ENCODE measurements around the gene C22orf15. TPM values are rescaled to one million over a fixed set of nuclear protein-coding genes. Genes with fewer than 3 reads are reported as not detected.
A peak's percentile ranks its signal among the peaks of the same experiment; 100 is the strongest.

C22orf15 gene
- total and polyA plus RNA-seq, 7 experiments from 2014 or later: 1.2 to 5.7 (median 2.3) TPM; not detected in 1

DNA sequence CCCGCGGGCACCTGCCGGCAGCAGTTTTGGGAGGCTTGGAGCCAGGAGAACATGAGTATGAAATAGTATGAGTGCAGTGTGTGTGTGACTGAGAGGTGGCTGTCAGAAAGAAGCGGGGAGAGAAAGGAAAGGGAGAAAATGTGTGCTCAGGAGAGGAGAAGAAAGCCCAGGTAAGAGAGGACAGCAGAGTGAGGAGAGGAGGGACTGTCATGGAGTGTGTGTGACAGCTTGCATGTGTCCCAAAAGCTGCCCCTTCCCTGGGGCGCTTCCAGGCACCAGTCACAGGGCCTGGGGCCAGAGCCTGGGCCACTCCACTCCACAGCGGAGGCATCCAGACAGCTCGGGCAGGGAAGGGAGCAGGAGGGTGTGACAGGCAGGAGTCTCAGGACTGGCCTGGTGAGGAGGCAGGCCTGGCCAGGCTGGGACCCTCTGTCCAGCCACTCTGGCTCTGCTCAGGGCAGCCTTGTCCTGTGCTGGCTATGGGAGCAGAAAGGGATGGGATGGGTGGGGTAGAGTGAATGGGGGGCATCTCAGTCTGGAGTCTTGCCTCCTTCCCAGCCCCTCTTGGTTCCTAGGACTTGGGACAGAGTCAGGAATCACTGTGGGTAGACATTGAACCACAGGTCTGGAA, 10.8 kb downstream of the C22orf15 start:
- DNase-seq (no peak), ATAC-seq (no peak)
- Histone ChIP-seq H3K9me3 (ENCODE audit: control insufficient read depth in 2 of 3, low read length in 3 of 3) (no peaks in the 10 kb centered on the region), H3K36me3 (ENCODE audit: control insufficient read depth in 2 of 3, insufficient read depth in 3 of 3, low read length in 3 of 3) (no peaks in the 10 kb centered on the region), H3K4me1 (ENCODE audit: control insufficient read depth in 2 of 2, insufficient read depth in 2 of 2, low read length in 2 of 2) (peaks cover 8 to 22% of the 10 kb centered on the region in 2 donors), H3K4me3 (ENCODE audit: low read length) (no peak overlapping the region), H3K27me3 (ENCODE audit: control insufficient read depth in 2 of 2, insufficient read depth in 2 of 2, low read length in 2 of 2) (no peaks in the 10 kb centered on the region), H3K27ac (ENCODE audit: low read depth, low read length) (no peak overlapping the region)
- H3K4me3 Mint-ChIP-seq: peak overlapping the region; percentile 0 to 85 (median 60)
- H3K9me3 Mint-ChIP-seq: no peaks in the 10 kb centered on the region
- peak overlapping the region in 4 of 9 donors; percentile 1 to 60 (median 24) for H3K27ac Mint-ChIP-seq
- H3K4me1 Mint-ChIP-seq: peaks cover 8 to 30% (median 18%) of the 10 kb centered on the region in 7 donors
- peaks cover 0 to 20% (median 0%) of the 10 kb centered on the region in 5 donors for H3K27me3 Mint-ChIP-seq
- intact Hi-C loops (cut with micrococcal nuclease): no loop called here
- POLR2A ChIA-PET: interaction anchor here (0.7 to 8.9 kb wide), 3 partner anchors 9 to 13 kb away, joined by 3 to 62 read pairs (median 3); partner anchors contain the start of genes C22orf15 and SMARCB1
- CTCF ChIA-PET: no interaction called here
- no peaks in the 10 kb centered on the region for H3K36me3 Mint-ChIP-seq

DNA sequence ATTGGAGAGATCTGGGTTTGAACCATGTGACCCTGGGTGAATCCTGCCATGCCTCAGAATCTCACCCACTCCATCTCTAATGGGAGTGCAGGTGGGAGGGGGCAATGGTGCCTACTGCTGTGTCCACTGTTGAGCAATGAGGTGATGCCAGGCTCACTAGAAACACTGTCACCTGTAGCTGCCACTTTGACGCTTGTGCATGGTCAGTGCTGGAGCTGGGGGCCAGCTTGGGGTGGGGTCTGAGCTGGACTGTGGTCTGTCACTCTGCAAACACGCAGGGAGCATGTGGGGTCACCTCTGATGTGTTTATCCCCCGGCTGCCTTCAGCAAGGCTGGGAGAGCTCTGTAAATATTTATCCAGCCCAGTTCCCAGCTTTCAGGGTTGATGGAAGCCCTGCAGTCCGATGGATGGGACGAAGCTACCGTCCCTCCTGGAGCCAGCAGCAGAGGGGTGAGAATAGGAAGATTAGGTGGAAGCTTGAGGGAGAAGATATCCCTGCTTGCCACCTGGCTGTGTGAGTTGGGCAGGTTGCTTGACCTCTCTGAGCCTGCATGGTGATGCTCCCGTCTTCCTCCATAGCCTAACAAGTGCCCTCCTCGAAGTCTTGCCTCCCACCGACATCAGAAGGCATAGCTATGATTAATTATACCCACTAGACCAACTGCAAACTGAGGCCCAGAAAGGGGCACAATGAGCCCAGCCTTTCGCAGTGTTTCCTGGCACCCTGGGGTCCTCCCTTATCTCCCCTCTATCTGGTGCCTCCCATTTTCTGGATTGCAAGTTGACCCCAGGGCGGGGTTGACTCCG, 11.5 kb downstream of the C22orf15 start:
- no peak for ATAC-seq
- peaks cover 8 to 30% (median 18%) of the 10 kb centered on the region in 7 donors for H3K4me1 Mint-ChIP-seq
- Histone ChIP-seq H3K36me3 (ENCODE audit: control insufficient read depth in 2 of 3, insufficient read depth in 3 of 3, low read length in 3 of 3) (no peaks in the 10 kb centered on the region), H3K27ac (ENCODE audit: low read depth, low read length) (no peak overlapping the region), H3K4me3 (ENCODE audit: low read length) (no peak overlapping the region), H3K27me3 (ENCODE audit: control insufficient read depth in 2 of 2, insufficient read depth in 2 of 2, low read length in 2 of 2) (no peaks in the 10 kb centered on the region), H3K4me1 (ENCODE audit: control insufficient read depth in 2 of 2, insufficient read depth in 2 of 2, low read length in 2 of 2) (peaks cover 8 to 22% of the 10 kb centered on the region in 2 donors), H3K9me3 (ENCODE audit: control insufficient read depth in 2 of 3, low read length in 3 of 3) (no peaks in the 10 kb centered on the region)
- DNase-seq: no peak
- peaks cover 0 to 20% (median 0%) of the 10 kb centered on the region in 5 donors for H3K27me3 Mint-ChIP-seq
- peak overlapping the region in 3 of 10 donors; percentile 9 to 71 (median 56) for H3K4me3 Mint-ChIP-seq
- H3K27ac Mint-ChIP-seq: peak overlapping the region in 1 of 9 donors; percentile 27
- intact Hi-C loops (cut with micrococcal nuclease): no loop called here
- no peaks in the 10 kb centered on the region for H3K36me3 Mint-ChIP-seq
- ChIA-PET POLR2A (interaction anchor here (0.6 to 8.9 kb wide), 6 partner anchors 9 to 237 kb away, joined by 3 to 62 read pairs (median 3); partner anchors contain the start of genes C22orf15, CABIN1, SLC2A11 and SMARCB1), CTCF (interaction anchor here (1.1 kb wide), 1 partner anchor 77 kb away, joined by 3 read pairs; no protein-coding TSS in a partner anchor)
- H3K9me3 Mint-ChIP-seq: no peaks in the 10 kb centered on the region

GRCh38 chr22:23774922-23775436, 12.2 kb downstream of the C22orf15 start:
- Mint-ChIP-seq H3K27ac (peak overlapping the region in 2 of 9 donors; percentile 3 to 27), H3K9me3 (no peaks in the 10 kb centered on the region), H3K4me1 (peaks cover 8 to 26% (median 18%) of the 10 kb centered on the region in 7 donors), H3K36me3 (no peaks in the 10 kb centered on the region), H3K27me3 (peaks cover 0 to 20% (median 0%) of the 10 kb centered on the region in 5 donors), H3K4me3 (peak overlapping the region in 3 of 10 donors; percentile 9 to 71 (median 56))
- Histone ChIP-seq H3K4me1 (ENCODE audit: control insufficient read depth in 2 of 2, insufficient read depth in 2 of 2, low read length in 2 of 2) (peaks cover 8 to 22% of the 10 kb centered on the region in 2 donors), H3K27ac (ENCODE audit: low read depth, low read length) (no peak overlapping the region), H3K36me3 (ENCODE audit: control insufficient read depth in 2 of 3, insufficient read depth in 3 of 3, low read length in 3 of 3) (no peaks in the 10 kb centered on the region), H3K4me3 (ENCODE audit: low read length) (no peak overlapping the region), H3K9me3 (ENCODE audit: control insufficient read depth in 2 of 3, low read length in 3 of 3) (no peaks in the 10 kb centered on the region), H3K27me3 (ENCODE audit: control insufficient read depth in 2 of 2, insufficient read depth in 2 of 2, low read length in 2 of 2) (no peaks in the 10 kb centered on the region)
- no peak for ATAC-seq
- CTCF ChIA-PET: interaction anchor here (0.7 to 1.1 kb wide), 2 partner anchors 76 to 78 kb away, joined by 3 read pairs; no protein-coding TSS in a partner anchor
- POLR2A ChIA-PET: interaction anchor here (0.6 to 8.9 kb wide), 5 partner anchors 10 to 236 kb away, joined by 3 to 62 read pairs (median 3); partner anchors contain the start of genes CABIN1, SLC2A11 and SMARCB1
- intact Hi-C loops (cut with micrococcal nuclease): no loop called here
- no peak for DNase-seq

GRCh38 chr22:23775779-23776375, 13.1 kb downstream of the C22orf15 start:
- peaks cover 0 to 20% (median 0%) of the 10 kb centered on the region in 5 donors for H3K27me3 Mint-ChIP-seq
- no peak overlapping the region for H3K27ac ChIP-seq (ENCODE audit: low read depth, low read length)
- H3K9me3 ChIP-seq (ENCODE audit: control insufficient read depth in 2 of 3, low read length in 3 of 3): no peaks in the 10 kb centered on the region
- DNase-seq: no peak
- no peak overlapping the region for H3K4me3 Mint-ChIP-seq
- H3K9me3 Mint-ChIP-seq: no peaks in the 10 kb centered on the region
- peaks cover 7 to 20% of the 10 kb centered on the region in 2 donors for H3K4me1 ChIP-seq (ENCODE audit: control insufficient read depth in 2 of 2, insufficient read depth in 2 of 2, low read length in 2 of 2)
- POLR2A ChIA-PET: interaction anchor here (1.1 to 1.3 kb wide), 2 partner anchors 46 to 81 kb away, joined by 3 to 4 read pairs; partner anchors contain the start of gene SLC2A11
- no peak for ATAC-seq
- H3K4me1 Mint-ChIP-seq: peaks cover 7 to 25% (median 18%) of the 10 kb centered on the region in 7 donors
- CTCF ChIA-PET: no interaction called here
- no peaks in the 10 kb centered on the region for H3K36me3 ChIP-seq (ENCODE audit: control insufficient read depth in 2 of 3, insufficient read depth in 3 of 3, low read length in 3 of 3)
- peak overlapping the region in 1 of 9 donors; percentile 3 for H3K27ac Mint-ChIP-seq
- H3K27me3 ChIP-seq (ENCODE audit: control insufficient read depth in 2 of 2, insufficient read depth in 2 of 2, low read length in 2 of 2): no peaks in the 10 kb centered on the region
- intact Hi-C loops (cut with micrococcal nuclease): no loop called here
- no peaks in the 10 kb centered on the region for H3K36me3 Mint-ChIP-seq
- H3K4me3 ChIP-seq (ENCODE audit: low read length): no peak overlapping the region

DNA sequence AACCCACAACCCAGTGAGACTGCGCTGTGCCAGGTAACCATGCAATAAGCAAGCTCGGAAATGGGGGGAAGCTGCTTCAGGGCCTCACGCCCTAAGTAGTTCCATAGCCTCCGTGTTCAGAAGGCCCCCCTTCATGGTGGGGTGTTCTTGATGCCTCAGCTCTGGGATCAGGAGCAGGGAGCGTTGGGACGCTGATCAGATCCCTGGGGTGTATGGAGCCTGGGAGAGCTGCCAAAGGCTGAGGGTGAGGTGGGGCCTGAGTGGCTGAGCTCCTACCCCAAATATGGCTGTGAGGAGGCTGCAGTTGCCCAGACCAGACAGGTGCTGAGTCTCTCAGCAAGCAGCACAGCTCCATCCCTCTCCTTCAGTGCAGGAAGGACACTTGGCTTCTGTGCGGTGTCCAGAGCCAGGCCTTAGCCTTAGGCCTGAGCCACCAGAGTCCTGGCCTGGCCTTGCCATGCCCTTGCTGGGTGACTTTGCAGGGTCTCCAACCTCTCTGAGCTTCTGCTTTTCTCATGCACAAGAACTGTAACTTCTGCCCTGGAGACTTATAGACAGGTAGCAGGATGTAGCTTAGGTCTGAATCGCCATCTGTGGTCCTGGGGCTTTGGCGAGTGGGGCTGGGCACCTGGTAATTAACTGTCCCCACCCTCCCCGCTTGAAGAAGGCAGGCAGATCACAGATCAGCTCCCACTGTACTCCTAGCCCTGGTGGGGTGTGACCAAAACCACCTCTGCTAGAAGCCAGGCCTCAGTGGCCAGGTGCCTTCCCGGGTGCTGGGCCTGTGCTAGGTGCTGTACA, 15.2 kb downstream of the C22orf15 start:
- Histone ChIP-seq H3K27me3 (ENCODE audit: control insufficient read depth in 2 of 2, insufficient read depth in 2 of 2, low read length in 2 of 2) (no peaks in the 10 kb centered on the region), H3K4me3 (ENCODE audit: low read length) (no peak overlapping the region), H3K27ac (ENCODE audit: low read depth, low read length) (no peak overlapping the region), H3K36me3 (ENCODE audit: control insufficient read depth in 2 of 3, insufficient read depth in 3 of 3, low read length in 3 of 3) (no peaks in the 10 kb centered on the region), H3K9me3 (ENCODE audit: control insufficient read depth in 2 of 3, low read length in 3 of 3) (no peaks in the 10 kb centered on the region), H3K4me1 (ENCODE audit: control insufficient read depth in 2 of 2, insufficient read depth in 2 of 2, low read length in 2 of 2) (peaks cover 0 to 4% of the 10 kb centered on the region in 2 donors)
- H3K27ac Mint-ChIP-seq: no peak overlapping the region
- ChIA-PET CTCF (no interaction called here), POLR2A (interaction anchor here (0.6 to 1.1 kb wide), 3 partner anchors 10 to 59 kb away, joined by 3 read pairs; no protein-coding TSS in a partner anchor)
- H3K27me3 Mint-ChIP-seq: peaks cover 0 to 16% (median 0%) of the 10 kb centered on the region in 5 donors
- no peaks in the 10 kb centered on the region for H3K36me3 Mint-ChIP-seq
- peaks cover 3 to 12% (median 6%) of the 10 kb centered on the region in 7 donors for H3K4me1 Mint-ChIP-seq
- H3K9me3 Mint-ChIP-seq: no peaks in the 10 kb centered on the region
- DNase-seq (no peak), ATAC-seq (no peak)
- intact Hi-C loops (cut with micrococcal nuclease): no loop called here
- no peak overlapping the region for H3K4me3 Mint-ChIP-seq

Data from naive thymus-derived CD4-positive, alpha-beta T cell (primary cell).